HCT116 (cell line): ENCODE data around the gene LAD1. TPM values are rescaled to one million over a fixed set of nuclear protein-coding genes. Genes with fewer than 3 reads are reported as not detected.

Experiments
- ATAC-seq: fragments of 200-7000 bp; cut with Tn5 transposase; 2 replicates; pipeline ENCODE4 v1.9.1; 2020; ENCODE audit warnings: mild to moderate bottlenecking, moderate library complexity
- BruUV-seq: library from RNA; stranded (reverse); fragments of 400-500 nt; replicated peaks from 2 replicates; lab custom pipeline; 2021; lab: Mats Ljungman, UMichigan
- CTCF ChIA-PET: fragments of 300-600 bp; sonication (Branson Sonifier 250); formaldehyde crosslinking; loops from one replicate; lab custom pipeline; 2021; ENCODE audit warnings: antibody characterized with exemption; lab: Charles Lee
- POLR2A ChIA-PET: fragments of 300-600, 350-600 bp; sonication (Branson Sonifier 250); formaldehyde crosslinking; loops from one replicate; lab custom pipeline; 2021; ENCODE audit warnings: antibody characterized with exemption; lab: Charles Lee
- RAD21 ChIA-PET, 2 experiments: fragments of 300-600 bp; sonication (Branson Sonifier 250); formaldehyde crosslinking; loops; one replicate each; lab custom pipeline; 2023; ENCODE audit warnings: low total read pairs in 2 of 2; ENCODE audit not compliant: uncharacterized antibody in 2 of 2, unreplicated experiment in 2 of 2, low non-redundant PET in 1 of 2; lab: Charles Lee
- DNase-seq: peaks from one replicate; pipeline ENCODE4 v3.0.0-alpha.2; 2010; ENCODE audit warnings: low read depth, low spot score
- H2AFZ ChIP-seq: fragments of 200-600 bp; shearing (Covaris generic), sonication (generic); 2 replicates; pipeline ENCODE4 v1.6.1; 2017; ENCODE audit warnings: low read depth, mixed run types, mixed read lengths, antibody characterized with exemption, low read length; ENCODE audit not compliant: poor library complexity, severe bottlenecking
- H3K27ac ChIP-seq: 2 replicates; pipeline ENCODE4 v1.5.1; 2012; ENCODE audit warnings: low read depth, low read length
- H3K27me3 ChIP-seq: fragments of 200-600 bp; sonication (generic); 2 replicates; pipeline ENCODE4 v1.6.1; 2016; ENCODE audit warnings: mixed run types, low read length, mixed read lengths; ENCODE audit not compliant: insufficient read depth
- H3K36me3 ChIP-seq, 2 experiments: fragments of 200-500 bp in 1 of 2; fragments of 200-600 bp in 1 of 2; sonication (Bioruptor generic) in 1 of 2; sonication (generic) in 1 of 2; 2 replicates each; pipeline versions ENCODE4 v1.5.1 to v1.6.1; 2014 to 2016; ENCODE audit warnings: low read length in 2 of 2, inconsistent platforms in 1 of 2, mixed read lengths in 1 of 2, mixed run types in 1 of 2; ENCODE audit not compliant: insufficient read depth in 2 of 2, control insufficient read depth in 1 of 2
- H3K4me1 ChIP-seq, 2 experiments: fragments of 200-600 bp in 1 of 2; sonication (generic) in 1 of 2; 2 replicates each; pipeline versions ENCODE4 v1.5.1 to v1.6.1; 2012 to 2017; ENCODE audit warnings: low read length in 2 of 2, inconsistent platforms in 1 of 2, mild to moderate bottlenecking in 1 of 2, mixed read lengths in 1 of 2, mixed run types in 1 of 2, moderate library complexity in 1 of 2; ENCODE audit not compliant: insufficient read depth in 2 of 2, control insufficient read depth in 1 of 2
- H3K4me2 ChIP-seq: fragments of 200-600 bp; sonication (generic); 2 replicates; pipeline ENCODE4 v1.6.1; 2017; ENCODE audit warnings: mixed run types, low read length, mixed read lengths
- H3K4me3 ChIP-seq, 2 experiments: fragments of 200-600 bp in 1 of 2; sonication (generic) in 1 of 2; replicated peaks in 1 of 2; 2 replicates each; pipeline ENCODE4 v1.5.1; 2011 to 2016; ENCODE audit warnings: low read length in 2 of 2, control low read depth in 1 of 2, low read depth in 1 of 2, mild to moderate bottlenecking in 1 of 2, mixed read lengths in 1 of 2, mixed run types in 1 of 2
- H3K79me2 ChIP-seq: fragments of 200-600 bp; sonication (generic); 2 replicates; pipeline ENCODE4 v1.6.1; 2017; ENCODE audit warnings: mild to moderate bottlenecking, mixed run types, low read length, moderate library complexity, mixed read lengths; ENCODE audit not compliant: insufficient read depth
- H3K9ac ChIP-seq: fragments of 200-600 bp; sonication (generic); 2 replicates; pipeline ENCODE4 v1.6.1; 2016; ENCODE audit warnings: low read length, mixed read lengths
- H3K9me2 ChIP-seq: fragments of 200-600 bp; sonication (generic), shearing (Covaris generic); 2 replicates; pipeline ENCODE4 v1.6.1; 2017; ENCODE audit warnings: mixed run types, mild to moderate bottlenecking, moderate library complexity; ENCODE audit not compliant: insufficient read depth
- H3K9me3 ChIP-seq, 2 experiments: fragments of 200-500 bp in 1 of 2; fragments of 200-600 bp in 1 of 2; sonication (Bioruptor generic) in 1 of 2; sonication (generic) in 1 of 2; 2 replicates each; pipeline ENCODE4 v1.6.1; 2014 to 2017; ENCODE audit warnings: low read length in 2 of 2, mixed read lengths in 2 of 2, inconsistent platforms in 1 of 2, low read depth in 1 of 2, mild to moderate bottlenecking in 1 of 2, mixed run types in 1 of 2, moderate library complexity in 1 of 2; ENCODE audit not compliant: control insufficient read depth in 1 of 2, insufficient read depth in 1 of 2
- H4K20me1 ChIP-seq: fragments of 200-600 bp; sonication (generic), shearing (Covaris generic); 2 replicates; pipeline ENCODE4 v1.6.1; 2017; ENCODE audit warnings: mixed run types, mild to moderate bottlenecking, moderate library complexity; ENCODE audit not compliant: insufficient read depth
- CBX3 ChIP-seq: IDR thresholded peaks from 2 replicates; pipeline ENCODE4 v1.6.1; 2012; ENCODE audit warnings: low read depth
- CEBPB ChIP-seq: IDR thresholded peaks from 2 replicates; pipeline ENCODE4 v1.6.1; 2012; ENCODE audit warnings: low read depth
- EGR1 ChIP-seq: IDR thresholded peaks from 2 replicates; pipeline ENCODE4 v1.6.1; 2012; ENCODE audit warnings: low read depth
- ELF1 ChIP-seq: IDR thresholded peaks from 2 replicates; pipeline ENCODE4 v1.6.1; 2012; ENCODE audit warnings: low read depth, borderline replicate concordance
- EZH2 ChIP-seq: fragments of 200-600 bp; sonication (generic); IDR thresholded peaks from 2 replicates; pipeline ENCODE4 v1.6.1; 2017; ENCODE audit warnings: antibody characterized with exemption, mixed run types
- EZH2phosphoT487 ChIP-seq: fragments of 200-600 bp; IDR thresholded peaks from 2 replicates; pipeline ENCODE4 v1.6.1; 2018; ENCODE audit warnings: antibody characterized with exemption, borderline replicate concordance
- FOSL1 ChIP-seq: IDR thresholded peaks from 2 replicates; pipeline ENCODE4 v1.6.1; 2012; ENCODE audit warnings: low read depth
- JUND ChIP-seq: IDR thresholded peaks from 2 replicates; pipeline ENCODE4 v1.6.1; 2012
- POLR2A ChIP-seq: IDR thresholded peaks from 2 replicates; pipeline ENCODE4 v1.7.0; 2011; ENCODE audit warnings: borderline replicate concordance; ENCODE audit not compliant: insufficient read depth, insufficient read length; ENCODE audit errors: extremely low read depth
- POLR2AphosphoS5 ChIP-seq: IDR thresholded peaks from 2 replicates; pipeline ENCODE4 v1.6.1; 2011; ENCODE audit warnings: mild to moderate bottlenecking, low read depth, low read length, moderate library complexity
- RAD21 ChIP-seq: IDR thresholded peaks from 2 replicates; pipeline ENCODE4 v1.6.1; 2012; ENCODE audit warnings: low read depth, mild to moderate bottlenecking
- SP1 ChIP-seq: IDR thresholded peaks from 2 replicates; pipeline ENCODE4 v1.6.1; 2012; ENCODE audit warnings: low read depth
- SRF ChIP-seq: IDR thresholded peaks from 2 replicates; pipeline ENCODE4 v1.6.1; 2012; ENCODE audit warnings: low read depth
- TCF7L2 ChIP-seq: IDR thresholded peaks from 2 replicates; pipeline ENCODE4 v1.7.0; 2011; ENCODE audit warnings: borderline replicate concordance, inconsistent platforms; ENCODE audit not compliant: insufficient read depth, insufficient read length; ENCODE audit errors: extremely low read depth
- ZFX ChIP-seq: fragments of 450-650 bp; IDR thresholded peaks from 2 replicates; pipeline ENCODE4 v1.6.1; 2017
- intact Hi-C: fragments of 100-400 bp; cut with micrococcal nuclease; formaldehyde crosslinking; loops from 2 replicates; pipeline ENCODE4 v1.10.0; 2022
- total RNA-seq: library from RNA; stranded (reverse); gene quantifications from one replicate; pipeline ENCODE4 v1.2.1, GENCODE V29; 2021; ENCODE audit not compliant: unreplicated experiment
- TF ChIP-seq, protein P1 (sequence below): IDR thresholded peaks from 2 replicates; pipeline ENCODE4 v1.6.1; 2011; ENCODE audit warnings: mild to moderate bottlenecking, low read length, moderate library complexity; ENCODE audit not compliant: insufficient replicate concordance; ENCODE audit errors: extremely low read depth
- TF ChIP-seq, protein P2 (sequence below): IDR thresholded peaks from 2 replicates; pipeline ENCODE4 v1.6.1; 2012

The LAD1 gene
- total RNA-seq, 1 experiment from 2014 or later = 56.1 TPM

DNA sequence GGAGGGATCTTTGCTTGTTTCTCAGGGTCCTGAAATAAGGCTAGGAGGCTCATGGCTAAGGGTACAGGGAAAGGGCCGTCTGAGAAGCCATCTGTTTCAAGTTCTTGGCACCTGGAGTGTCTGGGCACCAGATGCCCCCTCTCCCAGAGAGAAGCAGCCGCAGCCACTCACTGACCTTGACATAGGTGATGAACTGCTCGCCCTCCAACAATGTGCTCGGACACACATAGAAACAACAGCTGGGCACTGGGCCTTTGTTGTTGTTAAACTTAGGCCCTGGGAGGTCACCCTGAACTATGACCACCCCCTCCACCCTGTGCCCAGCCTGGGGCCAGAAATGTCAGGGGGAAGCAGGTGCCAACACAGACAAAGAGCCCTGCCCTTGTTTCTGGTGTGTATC, 31.7 kb upstream of the LAD1 start:
- ATAC-seq (no peak), DNase-seq (no peak)
- H3K4me3 ChIP-seq = no peak overlapping the region
- peaks cover 4 to 7% of the 10 kb centered on the region in 2 experiments for H3K4me1 ChIP-seq
- intact Hi-C loops = no loop called here
- TF ChIP-seq, protein P1, sequence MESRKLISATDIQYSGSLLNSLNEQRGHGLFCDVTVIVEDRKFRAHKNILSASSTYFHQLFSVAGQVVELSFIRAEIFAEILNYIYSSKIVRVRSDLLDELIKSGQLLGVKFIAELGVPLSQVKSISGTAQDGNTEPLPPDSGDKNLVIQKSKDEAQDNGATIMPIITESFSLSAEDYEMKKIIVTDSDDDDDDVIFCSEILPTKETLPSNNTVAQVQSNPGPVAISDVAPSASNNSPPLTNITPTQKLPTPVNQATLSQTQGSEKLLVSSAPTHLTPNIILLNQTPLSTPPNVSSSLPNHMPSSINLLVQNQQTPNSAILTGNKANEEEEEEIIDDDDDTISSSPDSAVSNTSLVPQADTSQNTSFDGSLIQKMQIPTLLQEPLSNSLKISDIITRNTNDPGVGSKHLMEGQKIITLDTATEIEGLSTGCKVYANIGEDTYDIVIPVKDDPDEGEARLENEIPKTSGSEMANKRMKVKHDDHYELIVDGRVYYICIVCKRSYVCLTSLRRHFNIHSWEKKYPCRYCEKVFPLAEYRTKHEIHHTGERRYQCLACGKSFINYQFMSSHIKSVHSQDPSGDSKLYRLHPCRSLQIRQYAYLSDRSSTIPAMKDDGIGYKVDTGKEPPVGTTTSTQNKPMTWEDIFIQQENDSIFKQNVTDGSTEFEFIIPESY = no peak
- TF ChIP-seq ZFX (no peak), EZH2 (no peak), POLR2A (no peak), JUND (no peak), EZH2phosphoT487 (no peak), EGR1 (no peak), CBX3 (no peak), TCF7L2 (no peak), ELF1 (no peak), SP1 (no peak), RAD21 (no peak), CEBPB (no peak), FOSL1 (no peak), POLR2AphosphoS5 (no peak), SRF (no peak)
- TF ChIP-seq, protein P2, sequence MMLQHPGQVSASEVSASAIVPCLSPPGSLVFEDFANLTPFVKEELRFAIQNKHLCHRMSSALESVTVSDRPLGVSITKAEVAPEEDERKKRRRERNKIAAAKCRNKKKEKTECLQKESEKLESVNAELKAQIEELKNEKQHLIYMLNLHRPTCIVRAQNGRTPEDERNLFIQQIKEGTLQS = no peak
- no peak overlapping the region for H2AFZ ChIP-seq
- no peaks in the 10 kb centered on the region for H3K9me3 ChIP-seq
- H3K9me2 ChIP-seq = no peaks in the 10 kb centered on the region
- no peak overlapping the region for H3K9ac ChIP-seq
- no peak overlapping the region for H3K4me2 ChIP-seq
- POLR2A ChIA-PET = no interaction called here
- no peaks in the 10 kb centered on the region for H3K79me2 ChIP-seq
- H3K27ac ChIP-seq = no peak overlapping the region
- H3K36me3 ChIP-seq = no peaks in the 10 kb centered on the region
- CTCF ChIA-PET = no interaction called here
- no TSS peak for BruUV-seq
- no peaks in the 10 kb centered on the region for H3K27me3 ChIP-seq
- RAD21 ChIA-PET = no interaction called here
- H4K20me1 ChIP-seq = no peaks in the 10 kb centered on the region
